Sigmoid colon (tissue), 3 donors: ENCODE measurements around the gene BDNF.

Experiments
- CTCF ChIP-seq, 4 experiments: fragments of 450-650 bp in 3 of 4; fragments of 200-600 bp in 1 of 4; IDR thresholded peaks; one replicate each; pipeline ENCODE4 v1.5.1; 2016 to 2019; ENCODE audit warnings: antibody characterized with exemption in 4 of 4, mild to moderate bottlenecking in 3 of 4, moderate library complexity in 2 of 4
- POLR2A ChIP-seq, 2 donors: fragments of 450-650 bp; IDR thresholded peaks; one replicate each; pipeline ENCODE4 v1.6.1; 2016; ENCODE audit warnings: antibody characterized with exemption in 2 of 2, mild to moderate bottlenecking in 2 of 2, moderate library complexity in 2 of 2

- TF ChIP-seq CTCF (IDR thresholded peaks at IDR 0.05) (no peak), POLR2A (IDR thresholded peaks at IDR 0.05) (no peak)
These were observed 6.9 kb downstream of the BDNF start for GRCh38 chr11:27693398-27693797.
